ENCODE results near the gene LRAT.

- TF ChIP-seq CTCF (IDR thresholded peaks at IDR 0.05; ENCODE audit: control extremely low read depth in 1 of 3, insufficient read depth in 1 of 3, low read depth in 1 of 3, low read length in 3 of 3), result no peak
- no peak for TF ChIP-seq TEAD4 (IDR thresholded peaks at IDR 0.05; ENCODE audit: low read depth, low read length)
- TF ChIP-seq RNF2 (IDR thresholded peaks at IDR 0.05; ENCODE audit: borderline replicate concordance, low read depth, low read length, missing control alignments, poor library complexity, severe bottlenecking), result no peak
- TF ChIP-seq JUND (IDR thresholded peaks at IDR 0.05; ENCODE audit: low read length), result no peak
- TF ChIP-seq CEBPB (IDR thresholded peaks at IDR 0.05; ENCODE audit: low read depth, low read length), result no peak
- no peak for TF ChIP-seq ZNF274 (IDR thresholded peaks at IDR 0.05; ENCODE audit: borderline replicate concordance, extremely low read depth, low read length)
These were observed 16.3 kb upstream of the LRAT start for GRCh38 chr4:154727540-154727939.
